Esophagus mucosa (tissue), 1 donor: ENCODE measurements around the gene TMEM273. TPM values are rescaled to one million over a fixed set of nuclear protein-coding genes. Genes with fewer than 3 reads are reported as not detected.

Source experiments
- ATAC-seq: fragments of 200-7000 bp; cut with Tn5 transposase; one replicate; pipeline ENCODE4 v1.9.1; 2020
- total RNA-seq: library from RNA; stranded (reverse); gene quantifications from one replicate; pipeline ENCODE4 v1.2.4, GENCODE V29; 2023
- donor health status: DM: yes; HTN: yes; CAD: no.

The TMEM273 gene
- total RNA-seq, 1 donor from 2014 or later, result 3.8 TPM

DNA sequence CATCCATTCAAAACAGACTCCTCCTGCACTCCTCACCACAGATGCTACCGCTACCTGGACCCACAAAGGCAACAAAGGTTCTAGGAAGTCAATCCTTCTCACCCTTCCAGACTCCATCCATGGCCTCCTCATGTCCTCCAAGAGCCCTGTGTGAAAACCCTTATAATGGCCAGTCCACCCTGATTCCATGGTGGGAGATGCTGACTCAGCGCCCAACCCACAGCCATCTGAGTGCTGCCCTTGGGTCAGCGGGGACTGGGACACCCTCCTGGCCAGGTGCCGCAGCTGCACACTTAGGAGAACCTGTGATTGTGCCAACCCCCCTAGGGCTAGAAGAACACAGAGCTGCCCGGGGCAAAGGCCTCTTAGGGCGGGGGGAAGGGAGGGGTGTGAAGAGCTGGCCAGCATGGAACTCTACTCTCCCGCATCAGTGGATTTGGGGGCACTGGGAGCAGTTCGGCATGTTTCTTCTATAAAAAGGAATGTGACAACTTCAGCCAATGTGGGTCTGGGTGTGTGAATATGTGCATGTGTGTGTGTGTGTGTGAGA lies 25.4 kb downstream of the TMEM273 start:
- ATAC-seq, result no peak

DNA sequence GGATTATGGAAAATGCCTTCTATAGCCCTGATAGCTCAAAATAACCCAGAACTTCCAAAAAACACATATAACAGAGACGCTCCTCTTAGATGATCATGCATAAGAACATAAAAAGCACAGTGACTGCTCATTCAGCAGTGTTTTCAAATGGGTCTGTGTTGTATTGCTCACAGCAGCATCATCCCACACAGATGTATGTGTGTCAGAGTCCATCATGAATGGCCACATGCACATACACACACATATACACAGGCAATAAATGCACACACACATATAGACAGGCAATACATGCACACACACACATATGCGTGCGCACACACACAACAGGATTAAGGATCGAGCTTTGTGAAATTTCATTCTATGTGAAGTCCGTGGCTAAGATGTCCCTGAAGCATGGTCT lies 26.1 kb downstream of the TMEM273 start:
- ATAC-seq, result no peak

DNA sequence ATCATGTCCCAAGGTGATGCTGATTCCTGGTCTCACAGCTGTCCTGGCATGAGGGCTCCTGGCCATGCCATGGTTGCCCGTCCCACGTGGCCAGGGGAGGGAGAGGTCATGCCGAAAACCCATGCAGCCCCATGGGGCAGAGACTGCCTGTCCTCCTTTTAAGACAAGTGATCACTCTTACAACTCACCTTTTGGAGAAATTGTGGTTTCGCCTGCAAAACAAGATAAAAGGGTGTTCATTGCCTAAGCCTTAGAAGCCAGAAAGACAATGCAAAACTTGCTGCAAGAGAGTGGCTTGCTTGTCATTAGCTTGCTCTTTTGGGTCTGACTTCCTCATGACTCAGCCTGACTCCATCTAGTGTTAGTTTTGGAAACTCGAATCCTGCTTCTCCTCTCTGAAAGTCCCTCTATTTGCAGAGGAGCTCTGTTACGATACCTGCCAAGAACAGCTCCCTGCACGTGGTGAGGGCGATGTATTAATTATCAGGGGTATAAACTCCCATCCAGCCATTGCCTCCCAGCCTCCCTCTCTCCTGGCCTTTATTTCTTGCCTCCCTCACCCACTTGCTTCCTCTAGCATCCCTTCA lies 26.7 kb downstream of the TMEM273 start:
- peak; percentile 57 for ATAC-seq

DNA sequence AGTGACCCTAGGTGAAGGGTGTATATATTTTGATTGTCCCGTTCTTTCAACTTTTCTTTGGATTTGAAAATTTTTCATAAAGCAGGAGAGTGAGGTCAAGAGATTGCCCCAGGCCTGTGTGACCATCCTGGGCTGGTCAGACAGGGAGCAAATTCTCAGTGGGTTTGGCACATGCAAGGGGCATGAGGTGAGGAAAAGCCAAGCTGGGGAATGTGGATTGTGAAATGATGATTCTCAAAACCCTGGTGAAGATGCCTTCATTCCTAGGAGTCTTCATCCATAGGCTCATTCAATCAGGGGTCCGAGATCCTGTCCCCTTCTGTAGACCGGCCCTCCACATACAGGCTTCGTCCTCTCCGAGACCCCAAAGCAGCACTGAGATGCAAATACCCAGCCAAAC lies 27.4 kb downstream of the TMEM273 start:
- ATAC-seq, result no peak

DNA sequence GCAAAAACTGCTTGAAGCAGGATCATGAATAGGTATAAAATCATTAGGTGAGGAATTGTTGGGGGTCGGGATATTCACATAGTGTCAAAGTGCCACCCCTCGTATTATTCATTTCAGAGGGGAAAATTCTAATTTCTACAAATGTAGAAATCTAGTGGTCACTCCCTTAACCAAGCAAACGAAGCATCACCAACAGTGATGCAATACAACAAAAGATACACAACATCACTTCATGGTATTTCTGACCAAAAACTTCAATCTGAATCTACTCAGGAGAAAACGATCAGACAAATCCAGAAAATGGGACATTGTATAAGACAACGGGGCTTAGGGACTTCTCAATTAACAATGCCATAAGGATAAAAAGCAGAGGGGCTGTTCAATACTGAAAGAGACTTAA lies 28.1 kb downstream of the TMEM273 start:
- ATAC-seq, result no peak

DNA sequence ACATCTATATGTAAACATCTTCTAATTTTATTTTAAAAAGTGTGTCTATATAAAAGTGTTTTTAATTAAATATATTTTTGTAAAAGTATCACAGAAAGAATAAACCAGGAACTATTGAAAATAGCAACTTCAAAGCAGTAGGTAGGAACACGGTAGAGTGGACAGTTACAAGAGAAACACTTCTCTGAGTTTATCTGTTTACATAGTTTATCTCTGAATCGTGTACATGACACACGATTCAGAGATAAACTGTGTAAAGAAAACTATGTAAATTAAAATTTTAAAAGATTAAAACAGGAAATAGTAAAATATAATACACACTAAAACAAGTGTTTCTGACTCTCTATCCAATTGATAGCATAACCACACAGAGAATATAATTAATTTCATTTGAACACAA lies 29.3 kb downstream of the TMEM273 start:
- no peak for ATAC-seq

DNA sequence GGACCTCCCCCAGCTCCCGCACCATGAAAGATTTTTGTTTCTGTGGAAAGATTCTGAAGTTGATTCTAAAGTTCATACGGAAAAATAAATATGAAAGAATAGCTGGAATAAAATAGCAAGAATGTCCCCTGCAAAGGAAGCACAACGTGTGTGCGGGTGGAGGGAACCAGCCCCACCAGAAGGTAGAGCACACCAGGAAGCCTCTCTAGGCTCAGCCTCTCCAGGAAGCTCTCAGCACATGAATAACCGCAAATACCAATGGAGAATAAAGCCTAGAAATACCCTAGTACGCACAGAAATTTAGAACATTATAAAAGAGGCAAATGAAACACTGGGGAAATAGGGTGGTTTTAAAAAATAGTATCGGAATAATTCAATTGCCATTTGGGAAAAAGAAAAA lies 29.8 kb downstream of the TMEM273 start:
- ATAC-seq, result no peak

DNA sequence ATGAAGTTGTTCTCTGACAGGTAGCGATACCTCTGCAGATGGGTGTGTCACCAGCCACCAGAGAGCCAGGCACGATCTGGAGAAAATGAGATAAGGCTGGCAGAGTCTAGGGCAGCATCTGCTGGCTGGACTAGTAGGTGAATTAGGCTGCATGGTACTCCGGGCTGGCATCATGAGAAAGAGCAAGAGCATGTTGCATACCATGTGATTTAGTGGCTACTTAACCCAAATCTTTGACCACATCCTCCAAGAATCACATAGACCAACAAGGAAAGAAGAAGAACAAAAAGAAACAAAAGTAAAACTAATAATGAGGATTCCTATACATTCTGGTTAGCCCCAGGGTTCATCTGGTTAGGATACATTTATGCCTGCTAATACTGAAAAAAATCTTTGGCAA lies 31.0 kb downstream of the TMEM273 start:
- no peak for ATAC-seq

DNA sequence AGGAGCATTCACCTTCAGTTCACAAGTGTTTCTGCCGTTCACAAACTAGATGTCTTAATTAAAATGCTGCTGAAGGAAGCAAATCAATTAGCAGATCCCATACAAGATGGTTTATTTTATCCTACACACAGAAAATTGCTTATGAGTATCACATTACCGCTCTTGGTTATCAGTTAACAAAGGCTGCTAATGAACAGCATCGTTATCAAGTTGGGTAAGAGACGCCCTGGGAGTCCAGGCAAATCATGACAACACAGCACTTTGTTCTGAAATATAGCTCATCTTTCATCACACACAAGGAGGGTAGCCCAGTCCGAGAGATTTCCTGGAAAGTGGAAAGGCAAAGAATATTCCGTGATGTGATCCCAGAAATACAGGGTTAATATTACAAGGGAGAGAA lies 33.5 kb downstream of the TMEM273 start:
- ATAC-seq, result no peak

DNA sequence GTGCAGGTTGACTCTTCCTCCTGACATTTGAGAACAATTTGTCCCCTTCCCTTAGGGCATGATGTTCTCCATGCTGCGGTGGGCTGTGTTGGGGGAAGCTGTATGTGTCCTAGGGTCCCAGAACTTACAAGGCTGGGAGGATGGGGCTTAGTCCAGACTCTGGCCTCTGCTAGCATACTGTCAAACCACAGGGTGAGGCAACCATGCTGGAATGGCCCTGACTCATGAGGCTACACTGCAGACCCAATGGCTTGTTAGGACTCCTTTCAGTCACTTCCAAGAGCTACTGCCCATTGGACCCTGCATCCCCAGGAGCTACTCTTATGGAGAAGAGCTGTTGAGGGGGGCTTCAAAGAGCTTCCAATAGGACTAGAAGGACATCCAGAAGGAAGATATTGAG lies 34.2 kb downstream of the TMEM273 start:
- ATAC-seq, result peak; percentile 10

DNA sequence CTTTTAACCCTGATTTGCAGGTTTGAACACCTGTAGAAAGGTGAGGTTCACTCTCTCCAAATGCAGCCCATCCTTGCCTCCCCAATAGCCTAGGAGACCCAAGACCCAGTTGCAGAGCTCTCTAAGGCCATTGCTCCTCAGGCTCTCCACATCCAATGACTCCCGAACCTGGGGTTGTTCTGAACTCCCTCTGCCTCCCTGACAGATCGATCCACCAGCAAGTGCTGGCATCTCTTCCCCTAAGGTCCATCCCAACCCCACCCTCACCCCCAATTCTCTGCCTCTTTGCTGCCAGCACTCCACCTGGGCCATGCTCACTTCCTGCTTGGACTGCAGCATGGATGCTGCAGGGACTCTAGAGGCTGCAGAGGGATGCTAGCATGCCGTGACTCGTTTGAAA lies 35.1 kb downstream of the TMEM273 start:
- ATAC-seq, result no peak

DNA sequence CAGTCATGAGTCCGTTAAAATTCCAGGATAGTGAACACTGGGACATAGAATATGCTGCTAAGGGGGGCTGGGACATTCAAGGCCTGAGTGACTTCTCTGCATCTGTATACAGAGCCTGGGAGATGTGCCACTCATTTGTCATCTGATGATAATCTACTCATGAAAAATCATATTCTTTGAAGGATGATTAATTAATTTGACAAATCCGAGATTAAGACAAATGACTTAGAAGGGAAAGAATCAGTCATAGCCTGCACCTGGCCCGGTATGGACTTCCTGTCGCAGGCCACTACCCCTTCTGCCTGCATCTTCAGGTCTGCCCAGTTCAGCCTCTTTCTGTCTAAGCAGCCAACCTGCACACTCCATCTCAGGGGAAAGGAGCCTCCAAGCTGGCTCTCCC lies 35.5 kb downstream of the TMEM273 start:
- ATAC-seq, result peak; percentile 33

DNA sequence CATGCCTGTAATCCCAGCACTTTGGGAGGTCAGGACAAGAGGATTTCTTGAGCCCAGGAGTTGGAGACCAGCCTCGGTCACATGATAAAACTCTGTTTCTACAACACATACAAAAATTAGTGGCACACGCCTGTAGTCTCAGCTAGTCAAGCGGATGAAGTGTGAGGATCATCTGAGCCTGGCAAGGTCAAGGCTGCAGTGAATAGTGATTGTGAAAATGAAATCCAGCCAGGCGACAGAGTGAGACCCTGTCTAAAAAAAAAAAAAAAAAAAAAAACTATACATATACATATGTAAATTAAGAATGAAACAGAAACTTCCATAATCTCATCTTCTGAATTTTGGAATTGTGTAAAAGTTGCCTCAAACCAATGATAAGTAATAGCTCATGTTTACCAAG lies 36.2 kb downstream of the TMEM273 start:
- ATAC-seq, result no peak

DNA sequence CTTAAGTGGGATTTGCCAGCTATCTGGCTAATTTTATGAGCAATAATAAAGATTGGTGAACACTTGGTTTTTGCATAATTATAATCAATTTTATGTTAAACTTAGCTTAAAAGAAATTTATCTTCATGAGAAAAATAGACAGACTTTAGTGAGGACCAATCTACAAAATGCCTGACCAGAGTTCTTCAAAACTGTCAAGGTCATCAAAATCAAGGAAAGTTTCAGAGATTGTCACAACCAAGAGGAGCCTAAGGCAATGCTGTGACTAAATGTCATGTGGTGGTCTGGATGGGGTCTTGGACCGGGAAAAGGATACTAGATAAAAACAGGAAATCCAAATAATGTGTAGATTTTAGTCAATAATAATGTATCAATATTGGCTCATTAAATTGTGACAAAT lies 36.7 kb downstream of the TMEM273 start:
- no peak for ATAC-seq

DNA sequence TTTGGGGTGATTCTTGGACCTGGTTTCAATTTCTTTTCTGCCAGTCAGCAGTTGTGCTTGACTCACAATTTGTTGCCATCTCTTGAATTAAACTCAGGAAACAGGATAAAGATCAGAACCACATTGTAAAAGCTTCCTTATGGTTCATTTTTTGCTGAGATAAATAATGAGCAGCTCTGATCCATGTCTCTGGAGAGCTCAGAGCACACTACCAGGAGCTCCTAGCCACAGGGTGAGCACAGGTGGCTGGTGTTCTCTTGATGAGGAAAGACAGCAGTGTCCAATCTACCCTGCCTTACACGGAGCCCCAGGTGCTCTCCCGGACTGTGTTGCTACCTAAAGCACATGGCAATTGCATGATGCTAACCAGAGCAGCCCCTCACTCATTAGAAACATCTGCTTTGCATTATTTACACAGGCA lies 37.2 kb downstream of the TMEM273 start:
- no peak for ATAC-seq

DNA sequence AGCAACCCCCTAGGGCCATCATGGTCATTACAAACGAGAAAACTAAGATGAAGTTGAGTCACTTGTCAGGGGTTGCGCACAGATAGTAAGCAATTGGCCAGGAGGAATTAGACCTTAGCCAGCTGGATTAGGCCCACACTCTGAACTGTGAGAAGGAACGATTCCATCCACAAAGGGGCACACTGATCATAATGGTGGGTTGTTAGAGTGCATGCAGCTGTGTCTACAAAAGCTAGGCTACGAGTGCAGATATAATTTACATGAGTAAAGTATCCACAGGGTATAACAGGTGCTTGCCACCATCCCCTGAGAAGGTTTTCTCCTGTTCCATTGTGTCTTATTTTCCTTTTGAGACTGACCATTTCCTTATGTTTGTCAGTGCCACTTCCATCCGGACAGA lies 37.8 kb downstream of the TMEM273 start:
- no peak for ATAC-seq

DNA sequence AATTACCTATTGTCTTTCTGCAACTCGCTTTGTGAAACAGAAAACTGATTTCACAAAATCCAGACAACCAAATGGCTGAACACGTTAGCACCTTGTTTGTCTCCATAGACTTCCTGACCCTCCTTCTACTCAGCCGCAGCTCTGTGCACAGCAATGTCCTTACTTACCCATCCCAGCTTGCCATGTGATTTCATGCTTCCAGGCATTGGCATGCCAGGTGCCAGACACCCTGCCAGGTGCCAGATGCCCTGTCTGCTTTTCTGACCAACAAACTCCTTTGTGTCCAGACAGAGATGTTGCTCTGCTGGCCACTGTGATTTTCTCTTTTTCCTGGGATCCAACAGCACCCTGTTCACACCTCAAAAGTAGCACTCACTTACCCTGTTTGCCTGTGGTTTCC lies 38.3 kb downstream of the TMEM273 start:
- ATAC-seq, result no peak

DNA sequence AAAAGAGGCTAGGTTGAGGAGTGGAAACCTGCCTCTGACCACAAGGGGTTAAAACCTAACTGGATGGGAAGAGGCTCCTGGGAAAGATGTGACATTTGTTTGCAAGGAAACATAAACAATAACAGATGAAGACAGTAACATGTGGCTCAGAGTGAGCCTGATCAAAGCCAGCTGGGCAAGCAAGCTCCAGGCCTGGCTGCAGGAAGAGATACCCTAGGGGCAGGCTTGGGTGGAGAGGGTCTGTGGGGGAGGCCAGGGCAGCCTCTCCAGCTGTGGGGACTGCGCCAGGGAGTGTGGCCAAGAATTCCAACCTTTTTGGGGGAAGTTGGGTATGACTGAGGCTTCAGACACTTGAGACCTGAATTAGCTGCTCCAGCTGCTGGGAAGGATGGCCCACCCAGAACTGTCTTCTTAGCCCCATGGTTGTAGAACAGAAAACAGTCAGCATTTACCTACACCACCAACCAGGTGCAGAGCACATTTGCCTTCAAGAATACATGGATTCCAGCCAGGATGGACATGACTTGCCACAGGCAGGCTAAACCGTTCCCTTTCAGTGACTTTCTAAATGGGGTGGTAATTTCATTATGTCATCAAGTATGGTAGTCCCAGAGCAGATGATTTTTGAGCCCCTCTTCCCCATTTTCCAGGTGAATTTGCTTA lies 44.0 kb downstream of the TMEM273 start:
- ATAC-seq, result no peak

DNA sequence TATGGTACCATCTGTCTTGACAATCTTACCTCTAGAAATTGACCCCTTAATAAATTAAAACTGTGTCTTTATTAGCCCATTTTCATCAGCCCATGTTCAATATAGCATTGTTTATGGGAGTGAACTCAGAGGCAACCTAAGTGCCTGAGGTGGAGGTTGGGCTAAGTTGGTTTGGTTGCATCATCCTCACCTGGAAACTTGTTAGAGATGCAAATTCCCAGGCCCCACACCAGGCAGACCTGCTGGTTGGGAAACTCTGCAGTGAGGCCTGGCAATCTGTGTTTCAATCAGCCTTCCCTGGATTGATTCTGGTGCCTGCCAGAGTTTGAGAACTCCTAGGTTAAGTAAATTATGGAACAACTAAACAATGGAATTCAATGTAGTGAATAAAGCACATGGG lies 44.9 kb downstream of the TMEM273 start:
- peak; percentile 47 for ATAC-seq

DNA sequence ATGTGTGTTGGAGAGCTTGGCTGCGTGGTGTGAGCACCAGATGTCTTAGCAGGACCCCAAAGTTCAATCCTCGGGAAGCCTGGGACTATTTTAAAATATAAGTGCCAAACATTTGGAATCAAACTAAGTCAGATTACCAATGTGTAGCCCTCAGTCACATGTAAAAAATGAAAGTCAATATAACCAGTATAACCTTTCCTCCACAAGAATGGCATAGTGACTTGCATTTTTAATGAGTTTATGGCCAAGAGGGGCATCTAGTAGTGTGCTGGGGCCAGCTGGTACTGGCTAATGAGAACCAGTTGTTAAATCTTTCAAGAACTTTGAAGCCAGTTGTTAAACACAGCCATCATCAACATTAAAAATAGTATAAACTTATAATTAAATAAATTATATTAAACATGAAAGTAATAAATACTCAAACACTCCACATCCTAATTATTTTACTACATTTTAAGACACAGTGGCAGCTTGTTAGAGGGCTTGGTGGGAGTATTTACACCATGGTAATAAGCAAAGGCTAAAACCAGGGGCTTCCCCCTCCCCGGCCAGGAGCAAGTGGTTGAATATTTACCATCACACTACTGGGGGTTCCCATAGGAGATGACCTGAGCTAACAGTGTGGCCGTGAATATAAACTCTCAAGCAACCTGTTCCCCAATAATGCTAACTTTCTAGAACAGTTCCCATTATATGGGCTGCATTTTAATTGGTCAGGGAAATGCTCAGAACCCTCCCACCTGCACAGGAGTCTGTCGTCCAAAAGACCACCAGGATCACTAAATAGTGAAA lies 46.5 kb downstream of the TMEM273 start:
- ATAC-seq, result no peak

DNA sequence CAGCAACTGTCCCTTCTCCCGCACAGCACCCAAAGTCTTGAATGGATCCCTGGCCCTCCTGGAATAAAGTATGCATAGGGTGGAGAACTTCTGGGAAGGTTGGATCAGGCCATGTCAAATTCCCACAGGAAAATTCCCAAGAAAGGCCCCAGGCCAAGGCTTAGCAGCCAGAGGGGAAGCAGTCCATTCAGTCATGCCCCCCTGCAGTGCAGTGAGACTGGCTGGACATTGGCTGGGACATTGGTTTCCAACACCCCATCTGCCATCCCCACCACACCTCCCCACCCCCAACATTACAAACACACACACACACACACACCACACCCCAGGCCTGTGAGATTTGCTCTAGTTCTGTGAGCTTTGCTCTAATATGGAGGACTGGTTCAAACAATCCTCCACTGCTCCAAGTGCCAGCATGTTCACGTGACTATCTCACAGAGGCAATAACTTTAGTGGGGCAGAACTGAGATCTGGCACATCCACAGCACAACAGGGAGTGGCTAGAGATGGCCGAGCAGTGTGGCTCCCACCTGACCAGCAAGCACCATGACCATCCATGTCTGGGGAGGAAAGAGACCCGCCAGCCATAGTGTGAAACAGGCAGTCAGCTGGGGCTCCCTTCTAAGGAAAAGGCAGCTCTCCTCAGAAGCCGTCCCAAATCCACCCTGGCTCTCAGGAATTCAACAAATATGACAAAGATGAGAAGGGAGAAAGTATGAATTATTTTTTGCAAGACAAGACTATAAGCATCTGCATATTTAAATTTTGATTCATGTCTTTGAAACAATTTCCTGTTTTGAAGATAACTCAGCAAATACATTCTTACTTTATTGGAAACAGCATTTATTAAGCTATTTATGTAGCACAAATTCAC lies 47.6 kb downstream of the TMEM273 start:
- no peak for ATAC-seq

DNA sequence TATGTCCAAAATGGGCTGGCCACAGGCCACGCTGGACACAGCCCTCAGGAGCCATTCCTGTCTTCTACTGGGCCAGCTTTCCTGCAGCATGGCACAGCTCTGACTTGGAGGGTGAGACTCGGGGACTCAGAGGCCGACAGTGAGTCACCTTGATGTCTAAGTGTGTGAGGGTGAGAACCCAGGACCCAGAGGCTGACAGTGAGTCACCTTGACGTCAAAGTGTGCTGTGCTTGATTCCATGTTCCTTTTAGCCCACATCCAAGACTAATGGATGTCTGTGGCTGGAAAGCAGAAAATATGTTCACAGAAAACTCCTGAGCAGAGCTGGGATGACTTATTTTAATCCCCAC lies 48.4 kb downstream of the TMEM273 start:
- peak; percentile 77 for ATAC-seq
